Breast epithelium (tissue), 3 donors: Measurements from ENCODE around the gene DGKI.

Experiments used
- CTCF ChIP-seq, 3 donors: fragments of 450-650 bp; IDR thresholded peaks; one replicate each; pipeline ENCODE4 v1.5.1; 2016 to 2017; ENCODE audit warnings: antibody characterized with exemption in 3 of 3, mild to moderate bottlenecking in 3 of 3, moderate library complexity in 3 of 3
- POLR2A ChIP-seq: fragments of 450-650 bp; IDR thresholded peaks from one replicate; pipeline ENCODE4 v1.6.1; 2016; ENCODE audit warnings: antibody characterized with exemption, mild to moderate bottlenecking, moderate library complexity

- no peak for TF ChIP-seq CTCF (IDR thresholded peaks at IDR 0.05)
- TF ChIP-seq POLR2A, result no peak
These were observed 515.4 kb downstream of the DGKI start for GRCh38 chr7:137331378-137331777.
